NCI-H345 (cell line): Measurements from ENCODE around the gene CACNG6.

Source experiments
- DNase-seq: peaks from one replicate; lab custom pipeline; 2025; lab: John Stamatoyannopoulos, UW

Gene CACNG6

DNA sequence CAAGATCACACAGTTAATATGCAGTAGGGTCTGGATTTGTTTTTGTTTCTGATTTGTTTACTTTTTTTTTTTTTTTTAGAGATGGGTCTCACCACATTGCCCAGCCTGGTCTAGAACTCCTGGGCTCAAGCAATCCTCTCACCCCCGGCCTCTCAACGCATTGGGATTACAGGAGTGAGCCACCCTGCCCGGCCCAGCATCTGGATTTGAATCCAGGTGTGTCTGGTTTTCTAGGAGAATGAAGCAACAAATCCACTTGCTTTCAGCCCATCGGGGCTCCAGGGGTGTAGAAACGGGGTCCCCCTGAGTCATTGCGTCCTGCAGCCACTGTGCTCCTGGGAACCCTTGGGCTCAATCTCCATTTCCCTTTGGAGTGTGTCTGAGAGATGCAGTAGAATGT is 22.1 kb upstream of the CACNG6 start:
- DNase-seq = no peak

- DNase-seq = no peak
Measured at GRCh38 chr19:53971673-53972072, 19.8 kb upstream of the CACNG6 start.

- DNase-seq = no peak
Measured at GRCh38 chr19:53977429-53977990, 13.9 kb upstream of the CACNG6 start.

GRCh38 chr19:53977991-53978731 is 13.3 kb upstream of the CACNG6 start:
- DNase-seq = no peak

GRCh38 chr19:53978975-53979801 is 12.2 kb upstream of the CACNG6 start:
- no peak for DNase-seq

GRCh38 chr19:53980539-53981375 is 10.7 kb upstream of the CACNG6 start:
- no peak for DNase-seq

GRCh38 chr19:53981376-53981951 is 10.0 kb upstream of the CACNG6 start:
- no peak for DNase-seq

DNA sequence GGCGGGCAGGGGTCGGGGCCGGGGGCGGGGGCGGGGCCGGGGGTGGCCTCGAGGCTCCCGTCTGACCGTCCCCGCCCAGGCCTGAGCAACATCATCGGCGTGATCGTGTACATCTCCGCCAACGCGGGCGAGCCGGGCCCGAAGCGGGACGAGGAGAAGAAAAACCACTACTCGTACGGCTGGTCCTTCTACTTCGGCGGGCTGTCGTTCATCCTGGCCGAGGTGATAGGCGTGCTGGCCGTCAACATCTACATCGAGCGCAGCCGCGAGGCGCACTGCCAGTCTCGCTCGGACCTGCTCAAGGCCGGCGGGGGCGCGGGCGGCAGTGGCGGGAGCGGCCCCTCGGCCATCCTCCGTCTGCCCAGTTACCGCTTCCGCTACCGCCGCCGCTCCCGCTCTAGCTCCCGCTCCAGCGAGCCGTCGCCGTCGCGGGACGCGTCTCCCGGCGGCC is 9.4 kb upstream of the CACNG6 start:
- no peak for DNase-seq

DNA sequence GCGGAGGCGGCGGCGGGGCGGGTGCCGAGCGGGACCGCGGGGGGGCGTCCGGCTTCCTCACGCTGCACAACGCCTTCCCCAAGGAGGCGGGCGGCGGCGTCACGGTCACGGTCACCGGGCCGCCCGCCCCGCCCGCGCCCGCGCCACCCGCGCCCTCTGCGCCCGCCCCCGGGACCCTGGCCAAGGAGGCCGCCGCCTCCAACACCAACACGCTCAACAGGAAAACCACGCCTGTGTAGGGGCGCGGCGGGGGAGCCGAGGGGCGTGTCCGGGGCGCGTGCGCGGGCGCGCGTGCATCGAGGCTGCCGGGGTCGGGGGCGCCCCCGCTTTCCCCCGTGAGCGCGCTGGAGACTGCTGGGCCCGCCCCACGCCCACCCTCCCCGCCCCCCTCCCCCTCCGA is 8.8 kb upstream of the CACNG6 start:
- DNase-seq = no peak

GRCh38 chr19:53983457-53984289 is 7.8 kb upstream of the CACNG6 start:
- DNase-seq = no peak

- no peak for DNase-seq
Measured at GRCh38 chr19:53985863-53986262, 5.6 kb upstream of the CACNG6 start.

- no peak for DNase-seq
Measured at GRCh38 chr19:53988981-53989380, 2.5 kb upstream of the CACNG6 start.

DNA sequence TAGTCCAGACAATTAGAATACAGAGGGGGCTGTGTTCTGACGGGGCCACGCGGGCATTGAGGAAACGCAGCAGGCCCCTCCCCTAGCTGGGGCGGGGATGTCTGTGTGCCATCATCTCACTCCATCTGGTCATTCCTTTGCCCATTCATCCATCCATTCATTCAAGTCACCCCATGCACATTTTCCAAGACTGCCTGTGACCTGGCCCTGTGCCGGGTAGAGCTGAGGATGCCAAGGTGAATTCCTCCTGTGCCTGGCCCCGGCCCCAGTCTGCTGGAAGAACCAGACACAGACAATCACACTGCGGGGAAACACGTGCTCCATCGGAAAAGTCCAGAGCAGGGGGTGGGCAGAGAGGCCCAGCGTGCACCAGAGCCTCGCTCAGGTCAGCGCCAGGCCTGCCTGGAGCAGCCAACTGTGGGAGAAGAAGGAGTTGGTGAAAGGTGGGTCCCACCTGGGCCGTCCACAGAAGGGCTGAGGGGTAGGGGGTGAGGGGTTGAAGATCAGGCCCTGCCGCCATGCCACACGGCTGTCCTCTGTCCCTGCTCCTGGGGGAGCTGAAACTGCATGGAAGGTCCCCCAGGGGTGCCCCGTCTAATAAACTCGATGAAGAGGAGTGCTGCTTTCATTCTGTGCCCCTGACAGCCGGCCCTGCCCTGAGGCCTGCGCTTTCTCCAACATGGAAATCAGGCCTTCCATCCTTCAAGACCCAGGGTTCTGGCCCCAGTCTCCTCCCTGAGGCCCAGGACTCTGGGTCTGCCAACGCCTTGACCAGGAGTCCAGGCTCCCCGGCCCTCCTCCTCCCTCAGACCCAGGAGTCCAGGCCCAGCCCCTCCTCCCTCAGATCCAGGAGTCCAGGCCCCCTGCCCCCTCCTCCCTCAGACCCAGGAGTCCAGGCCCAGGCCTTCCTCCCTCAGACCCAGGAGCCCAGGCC is 1.6 kb upstream of the CACNG6 start:
- no peak for DNase-seq

- DNase-seq = no peak
Measured at GRCh38 chr19:53992211-53992610, 774 bp downstream of the CACNG6 start.

DNA sequence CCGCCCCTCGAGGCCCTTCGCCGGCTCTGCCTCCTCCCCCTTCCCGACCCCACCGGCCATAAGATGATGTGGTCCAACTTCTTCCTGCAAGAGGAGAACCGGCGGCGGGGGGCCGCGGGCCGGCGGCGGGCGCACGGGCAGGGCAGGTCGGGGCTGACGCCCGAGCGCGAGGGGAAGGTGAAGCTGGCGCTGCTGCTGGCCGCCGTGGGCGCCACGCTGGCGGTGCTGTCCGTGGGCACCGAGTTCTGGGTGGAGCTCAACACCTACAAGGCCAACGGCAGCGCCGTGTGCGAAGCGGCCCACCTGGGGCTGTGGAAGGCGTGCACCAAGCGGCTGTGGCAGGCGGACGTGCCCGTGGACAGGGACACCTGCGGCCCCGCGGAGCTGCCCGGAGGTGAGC is 1.4 kb downstream of the CACNG6 start:
- no peak for DNase-seq

DNA sequence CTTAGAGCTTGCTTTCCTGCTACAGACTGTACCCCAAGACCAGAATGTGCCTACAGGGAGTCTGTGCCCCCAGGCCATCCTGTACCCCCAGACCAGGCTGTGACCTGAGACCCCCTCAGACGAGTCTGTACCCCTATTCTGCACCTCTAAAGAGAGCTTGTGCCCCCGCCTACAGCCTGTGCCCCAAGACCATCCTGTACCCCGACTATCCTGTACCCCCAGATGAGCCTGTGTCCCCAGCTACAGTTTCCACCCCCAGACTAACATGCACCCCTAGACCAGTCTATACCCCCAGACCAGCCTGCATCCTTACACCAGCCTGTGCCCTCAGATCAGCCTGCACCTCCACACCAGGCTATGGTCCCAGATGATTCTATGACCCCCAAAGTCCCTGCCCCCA is 2.0 kb downstream of the CACNG6 start:
- DNase-seq = no peak

- no peak for DNase-seq
Measured at GRCh38 chr19:53994811-53995210, 3.4 kb downstream of the CACNG6 start.

- no peak for DNase-seq
Measured at GRCh38 chr19:53998223-53998622, 6.8 kb downstream of the CACNG6 start.

DNA sequence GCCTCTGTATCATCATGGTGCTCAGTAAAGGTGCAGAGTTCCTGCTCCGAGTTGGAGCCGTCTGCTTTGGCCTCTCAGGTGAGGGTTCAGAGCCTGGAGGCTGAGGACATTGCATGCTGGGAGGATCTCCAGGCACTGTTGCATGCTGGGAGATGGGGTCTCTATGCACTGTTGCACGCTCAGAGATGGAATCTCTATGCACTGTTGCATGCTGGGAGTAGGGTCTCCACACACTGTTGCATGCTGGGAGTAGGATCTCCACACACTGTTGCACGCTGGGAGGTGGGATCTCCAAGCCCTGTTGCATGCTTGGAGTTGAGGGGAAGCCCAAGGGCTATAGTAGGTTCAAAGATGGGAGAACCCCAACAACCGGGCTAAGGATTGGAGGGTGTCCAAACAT is 8.3 kb downstream of the CACNG6 start:
- no peak for DNase-seq

- DNase-seq = no peak
Measured at GRCh38 chr19:54001496-54001895, 10.1 kb downstream of the CACNG6 start.
